ENCODE results near the gene ISG20L2.

The ISG20L2 gene

GRCh38 chr1:156740237-156740740, 11.7 kb upstream of the ISG20L2 start:
- DNase-seq, result no peak

GRCh38 chr1:156738916-156739315, 10.3 kb upstream of the ISG20L2 start:
- DNase-seq, result no peak

- DNase-seq, result no peak
Observed at GRCh38 chr1:156738407-156738806, 9.8 kb upstream of the ISG20L2 start.

GRCh38 chr1:156733989-156734584, 5.5 kb upstream of the ISG20L2 start:
- DNase-seq, result no peak

GRCh38 chr1:156727926-156728598, 504 bp downstream of the ISG20L2 start, which contains the start of gene METTL25B:
Gene METTL25B (plus strand): TSS chr1:156728469. CDS start chr1:156729105, 636 bp downstream.
- peak; percentile 57 for DNase-seq

- no peak for DNase-seq
Observed at GRCh38 chr1:156727492-156727891, 1.1 kb downstream of the ISG20L2 start.

GRCh38 chr1:156726549-156727226, 1.9 kb downstream of the ISG20L2 start:
- peak; percentile 3 for DNase-seq

GRCh38 chr1:156725683-156726280, 2.8 kb downstream of the ISG20L2 start:
- DNase-seq, result peak; percentile 76

- no peak for DNase-seq
Observed at GRCh38 chr1:156721535-156721934, 7.0 kb downstream of the ISG20L2 start.

- DNase-seq, result no peak
Observed at GRCh38 chr1:156721131-156721530, 7.4 kb downstream of the ISG20L2 start.

GRCh38 chr1:156717351-156717750, 11.2 kb downstream of the ISG20L2 start:
- DNase-seq, result no peak

GRCh38 chr1:156714830-156715229, 13.7 kb downstream of the ISG20L2 start:
- DNase-seq, result no peak

GRCh38 chr1:156712626-156713025, 15.9 kb downstream of the ISG20L2 start:
- no peak for DNase-seq

GRCh38 chr1:156711011-156711817, 17.4 kb downstream of the ISG20L2 start:
- DNase-seq, result no peak

GRCh38 chr1:156709757-156710489, 18.6 kb downstream of the ISG20L2 start:
- peak; percentile 58 for DNase-seq

- no peak for DNase-seq
Observed at GRCh38 chr1:156709031-156709430, 19.5 kb downstream of the ISG20L2 start.

GRCh38 chr1:156708218-156708661, 20.3 kb downstream of the ISG20L2 start:
- DNase-seq, result no peak

- DNase-seq, result no peak
Observed at GRCh38 chr1:156707417-156708217, 20.9 kb downstream of the ISG20L2 start.

GRCh38 chr1:156706657-156707416, 21.7 kb downstream of the ISG20L2 start:
- DNase-seq, result no peak

Data from NCI-H2029 treated with DMSO at 0.1 percent for 48 hours (cell line).